Measurements from ENCODE around the gene BCAS1.

The BCAS1 gene

DNA sequence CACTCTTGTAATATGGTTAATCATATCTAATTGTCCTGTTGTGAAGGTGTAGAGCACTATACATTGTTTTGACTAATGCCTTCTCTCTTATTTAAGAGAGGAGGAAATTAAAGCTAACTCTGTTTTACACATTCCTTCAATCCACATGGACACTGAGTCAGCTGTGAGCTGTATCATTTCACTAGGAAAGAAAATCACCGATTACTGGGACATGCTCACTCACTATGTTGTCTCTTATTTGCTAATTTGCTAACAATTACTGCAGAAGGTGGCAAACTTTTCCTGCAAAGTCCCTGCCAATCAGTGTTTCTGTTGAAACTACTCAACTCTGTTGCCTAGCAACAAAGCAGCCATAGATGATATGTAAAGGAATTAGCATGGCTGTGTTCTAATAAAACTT, 98.2 kb downstream of the BCAS1 start:
- no peak for FAIRE-seq
- no peak for DNase-seq (ENCODE audit: insufficient read length, low spot score)

GRCh38 chr20:53971096-53971683, 99.2 kb downstream of the BCAS1 start:
- FAIRE-seq (no peak), DNase-seq (ENCODE audit: insufficient read length, low spot score) (no peak)
- no peak for TF ChIP-seq CTCF (IDR thresholded peaks at IDR 0.05; ENCODE audit: insufficient read depth, missing control alignments)

More for the DNA sequence above, 98.2 kb downstream of the BCAS1 start:
- no peak for TF ChIP-seq CTCF (IDR thresholded peaks at IDR 0.05; ENCODE audit: insufficient read depth, missing control alignments)

GRCh38 chr20:53970232-53970631, 100.2 kb downstream of the BCAS1 start:
- no peak for TF ChIP-seq CTCF (IDR thresholded peaks at IDR 0.05; ENCODE audit: insufficient read depth, missing control alignments)
- DNase-seq (ENCODE audit: insufficient read length, low spot score) (no peak), FAIRE-seq (no peak)

GRCh38 chr20:53967527-53967926, 102.9 kb downstream of the BCAS1 start:
- no peak for TF ChIP-seq CTCF (IDR thresholded peaks at IDR 0.05; ENCODE audit: insufficient read depth, missing control alignments)
- DNase-seq (ENCODE audit: insufficient read length, low spot score) (no peak), FAIRE-seq (no peak)

DNA sequence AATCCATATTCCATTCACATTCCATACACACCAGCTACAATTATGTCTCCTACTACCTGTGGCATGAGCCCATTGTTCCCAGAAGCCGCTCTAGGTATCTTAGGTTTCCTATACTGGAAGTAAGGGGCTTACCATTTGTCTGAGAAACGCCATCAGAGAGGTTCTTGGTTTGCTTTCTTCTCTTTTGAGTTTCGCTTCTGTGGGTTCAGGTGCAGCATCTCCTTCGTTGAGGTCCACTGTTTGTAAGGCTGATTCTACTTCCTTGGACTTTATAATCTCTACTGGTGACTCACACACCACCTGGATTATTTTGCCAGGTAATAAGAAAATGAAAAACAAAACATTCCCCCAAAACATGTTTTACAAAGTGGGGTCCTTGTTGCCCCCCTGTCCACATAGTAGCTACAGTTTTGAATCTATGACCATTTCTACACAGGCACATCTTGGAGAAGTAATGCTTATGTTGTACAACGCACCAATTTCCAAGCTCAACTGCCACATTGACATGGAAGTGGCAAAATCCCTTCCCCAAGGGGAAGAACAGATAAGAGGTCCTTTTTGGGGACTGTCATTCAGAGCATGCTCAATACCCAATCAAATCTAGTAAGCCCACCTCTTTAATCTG, 103.5 kb downstream of the BCAS1 start:
- no peak for TF ChIP-seq CTCF (IDR thresholded peaks at IDR 0.05; ENCODE audit: insufficient read depth, missing control alignments)
- DNase-seq (ENCODE audit: insufficient read length, low spot score): no peak
- no peak for FAIRE-seq

- DNase-seq (ENCODE audit: insufficient read length, low spot score) (no peak), FAIRE-seq (no peak)
- no peak for TF ChIP-seq CTCF (IDR thresholded peaks at IDR 0.05; ENCODE audit: insufficient read depth, missing control alignments)
These were observed 105.7 kb downstream of the BCAS1 start for GRCh38 chr20:53964501-53965253.

DNA sequence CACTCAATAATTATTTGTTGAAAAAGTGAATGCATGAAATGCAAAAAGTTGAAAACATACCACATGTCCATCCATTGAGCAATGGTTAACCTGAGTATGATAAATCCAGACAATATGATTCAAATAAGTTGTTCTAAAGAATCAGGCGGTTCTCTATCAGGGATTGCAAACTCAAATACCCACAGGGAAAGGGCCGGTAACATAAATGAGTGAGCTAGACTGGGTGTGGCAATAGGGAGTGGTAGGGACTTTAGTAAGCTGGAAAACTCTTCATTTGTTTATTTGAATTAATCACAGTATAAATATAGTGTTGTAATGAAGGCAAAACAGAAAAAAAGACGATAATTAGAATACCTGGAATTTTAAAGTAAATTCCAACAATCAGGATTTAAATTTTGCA, 106.3 kb downstream of the BCAS1 start:
- FAIRE-seq (no peak), DNase-seq (ENCODE audit: insufficient read length, low spot score) (no peak)
- no peak for TF ChIP-seq CTCF (IDR thresholded peaks at IDR 0.05; ENCODE audit: insufficient read depth, missing control alignments)
